Activated T-cell treated with anti-CD3 and anti-CD28 coated beads, Interleukin-2, amount 50 U/mL, for 1 hour (primary cell): ENCODE results near the gene KMT2C.
"Not testable (repeated sequence)": the region's sequence is repeated elsewhere in the genome, so short reads cannot be mapped to it uniquely, and the experiment has no call there.

Experiments
- DNase-seq: peaks from one replicate; pipeline ENCODE4 v3.0.0-alpha.2; 2020

Gene KMT2C

GRCh38 chr7:152435384-152436110, at the start of gene KMT2C:
Gene KMT2C, minus strand, starts transcription at chr7:152436003. Its CDS starts 217 bp downstream, at chr7:152435786.
- peak; percentile 69 for DNase-seq

- DNase-seq: no peak
Measured at GRCh38 chr7:152481082-152481481, 45.3 kb upstream of the KMT2C start.

- no peak for DNase-seq
Measured at GRCh38 chr7:152480664-152481063, 44.9 kb upstream of the KMT2C start.

DNA sequence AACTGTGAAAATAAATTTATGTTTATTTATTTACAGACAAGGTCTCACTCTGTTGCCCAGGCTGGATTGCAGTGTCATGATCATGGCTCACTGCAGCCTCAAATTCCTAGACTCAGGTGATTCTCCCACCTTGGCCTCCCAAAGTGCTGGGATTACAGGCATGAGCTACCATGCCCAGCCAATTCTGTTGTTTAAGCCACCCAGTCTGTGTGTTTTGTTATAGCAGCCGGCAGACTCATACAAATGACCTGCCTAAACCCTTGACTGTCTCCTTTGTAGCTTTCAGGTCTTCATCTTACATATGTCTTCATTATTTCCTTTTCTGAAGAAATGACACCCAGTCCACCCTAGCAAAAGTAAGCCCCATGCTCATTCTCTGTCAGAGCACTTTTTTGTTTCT, 43.8 kb upstream of the KMT2C start:
- no peak for DNase-seq

DNA sequence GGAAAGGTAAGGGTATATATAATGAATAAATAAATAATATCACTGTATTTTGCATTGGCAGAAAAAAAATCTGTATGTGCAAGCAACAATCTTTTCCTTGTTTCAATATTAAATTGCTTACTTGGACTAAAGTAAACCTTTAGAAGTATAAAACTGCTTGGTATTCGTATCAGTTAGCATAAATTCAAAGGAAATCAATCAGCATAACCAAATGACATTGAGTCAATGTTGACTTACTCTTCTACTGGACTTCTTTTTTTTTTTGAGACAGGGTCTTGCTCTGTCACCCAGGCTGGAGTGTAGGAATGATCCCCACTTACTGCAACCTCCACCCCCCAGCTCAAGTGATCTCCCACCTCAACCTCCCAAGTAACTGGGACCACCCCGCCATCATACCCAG, 42.3 kb upstream of the KMT2C start:
- DNase-seq: no peak

- DNase-seq: no peak
Measured at GRCh38 chr7:152477079-152477478, 41.3 kb upstream of the KMT2C start.

DNA sequence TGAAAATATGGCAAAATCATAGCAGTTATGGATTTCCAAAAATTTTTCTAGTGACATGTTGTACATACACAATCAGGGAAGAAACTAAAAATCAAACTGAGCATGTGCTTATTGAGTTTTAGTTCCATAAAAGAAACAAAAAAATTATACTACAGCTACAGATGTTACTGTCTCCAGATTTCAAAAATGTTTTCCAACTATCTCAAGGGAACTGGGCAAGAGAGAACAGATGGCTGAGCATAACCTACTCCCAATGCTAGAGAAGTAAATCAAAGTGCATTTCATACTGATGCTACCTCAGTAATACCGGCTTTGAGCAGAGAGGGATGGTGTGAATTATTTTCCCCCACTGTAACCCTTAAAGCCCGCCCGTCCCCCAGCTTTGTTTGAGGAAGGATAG, 40.7 kb upstream of the KMT2C start:
- no peak for DNase-seq

DNA sequence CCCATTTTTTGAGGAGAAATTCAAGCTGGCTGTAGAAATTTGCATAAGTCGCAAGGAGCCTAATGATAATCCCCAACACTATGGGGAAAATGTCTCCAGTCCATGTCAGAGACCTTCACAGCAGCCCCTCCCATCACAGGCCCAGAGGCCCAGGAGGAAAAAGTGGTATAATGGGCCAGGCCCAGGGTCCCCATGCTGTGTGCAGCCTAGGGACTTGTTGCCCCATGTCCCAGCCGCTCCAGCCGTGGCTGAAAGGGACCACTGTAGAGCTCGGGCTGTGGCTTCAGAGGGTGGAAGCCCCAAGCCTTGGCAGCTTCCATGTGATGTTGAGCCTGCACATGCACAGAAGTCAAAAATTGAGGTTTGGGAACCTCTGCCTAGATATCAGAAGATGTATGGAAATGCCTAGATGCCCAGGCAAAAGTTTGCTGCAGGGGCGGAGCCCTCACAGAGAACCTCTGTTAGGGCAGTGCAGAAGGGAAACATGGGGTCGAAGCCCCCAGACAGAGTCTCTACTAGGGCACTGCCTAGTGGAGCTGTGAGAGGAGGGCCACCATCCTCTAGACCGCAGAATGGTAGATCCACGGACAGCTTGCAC, 35.3 kb upstream of the KMT2C start:
- DNase-seq: not testable (repeated sequence)

DNA sequence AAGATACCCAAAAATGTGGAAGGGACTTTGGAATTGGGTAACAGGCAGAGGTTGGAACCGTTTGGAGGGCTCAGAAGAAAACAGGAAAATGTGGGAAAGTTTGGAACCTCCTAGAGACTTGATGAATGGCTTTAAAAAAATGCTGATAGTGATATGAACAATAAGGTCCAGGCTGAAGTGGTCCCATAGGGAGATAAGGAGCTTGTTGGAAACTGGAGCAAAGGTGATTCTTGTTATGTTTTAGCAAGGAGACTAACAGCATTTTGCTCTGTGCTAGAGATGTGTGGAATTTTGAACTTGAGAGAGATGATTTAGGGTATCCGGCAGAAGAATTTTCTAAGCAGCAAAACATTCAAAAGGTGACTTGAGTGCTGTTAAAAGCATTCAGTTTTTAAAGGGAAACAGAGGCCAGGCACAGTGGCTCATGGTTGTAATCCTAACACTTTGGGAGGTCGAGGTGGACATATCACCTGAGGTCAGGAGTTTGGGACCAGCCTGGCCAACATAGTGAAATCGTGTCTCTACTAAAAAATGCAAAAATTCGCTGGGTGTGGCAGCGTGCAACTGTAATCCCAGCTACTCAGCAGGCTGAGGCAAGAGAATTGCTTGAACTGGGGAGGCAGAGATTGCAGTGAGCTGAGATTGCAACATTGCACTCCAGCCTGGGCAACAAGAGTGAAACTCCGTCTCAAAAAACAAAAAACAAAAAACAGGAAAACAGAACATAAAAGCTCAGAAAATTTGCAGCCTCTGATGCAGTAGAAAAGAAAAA, 34.6 kb upstream of the KMT2C start:
- not testable (repeated sequence) for DNase-seq

GRCh38 chr7:152469576-152469975, 33.8 kb upstream of the KMT2C start:
- DNase-seq: not testable (repeated sequence)

DNA sequence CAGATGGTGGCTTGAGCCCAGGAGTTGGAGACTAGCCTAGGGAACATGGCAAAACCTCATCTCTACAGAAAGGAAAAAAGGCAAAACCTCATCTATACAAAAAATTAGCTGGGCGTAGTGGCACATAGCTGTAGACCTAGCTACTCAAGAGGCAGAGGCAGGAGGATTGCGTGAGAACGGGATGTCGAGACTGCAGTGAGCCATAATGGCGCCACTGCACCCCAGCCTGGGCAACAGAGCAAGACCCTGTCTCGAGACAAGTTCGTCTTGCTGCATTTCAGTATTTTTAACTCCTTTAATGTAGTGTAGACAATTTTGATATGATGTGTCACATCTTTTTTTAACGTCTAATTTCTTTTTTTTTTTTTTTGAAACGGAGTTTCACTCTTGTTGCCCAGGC, 31.4 kb upstream of the KMT2C start:
- no peak for DNase-seq

DNA sequence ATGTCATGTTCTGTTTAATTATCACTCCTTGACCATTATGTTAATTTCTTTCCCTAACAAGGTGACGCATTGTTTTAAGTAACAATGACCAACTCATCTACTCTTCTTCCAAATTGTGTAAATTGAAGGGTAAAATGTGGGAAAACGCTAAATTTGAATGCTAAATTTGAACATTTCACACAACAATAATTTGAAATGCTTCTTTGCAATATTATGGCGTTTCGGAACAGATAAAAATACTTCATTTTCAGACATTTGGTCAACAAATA, 29.2 kb upstream of the KMT2C start:
- no peak for DNase-seq

DNA sequence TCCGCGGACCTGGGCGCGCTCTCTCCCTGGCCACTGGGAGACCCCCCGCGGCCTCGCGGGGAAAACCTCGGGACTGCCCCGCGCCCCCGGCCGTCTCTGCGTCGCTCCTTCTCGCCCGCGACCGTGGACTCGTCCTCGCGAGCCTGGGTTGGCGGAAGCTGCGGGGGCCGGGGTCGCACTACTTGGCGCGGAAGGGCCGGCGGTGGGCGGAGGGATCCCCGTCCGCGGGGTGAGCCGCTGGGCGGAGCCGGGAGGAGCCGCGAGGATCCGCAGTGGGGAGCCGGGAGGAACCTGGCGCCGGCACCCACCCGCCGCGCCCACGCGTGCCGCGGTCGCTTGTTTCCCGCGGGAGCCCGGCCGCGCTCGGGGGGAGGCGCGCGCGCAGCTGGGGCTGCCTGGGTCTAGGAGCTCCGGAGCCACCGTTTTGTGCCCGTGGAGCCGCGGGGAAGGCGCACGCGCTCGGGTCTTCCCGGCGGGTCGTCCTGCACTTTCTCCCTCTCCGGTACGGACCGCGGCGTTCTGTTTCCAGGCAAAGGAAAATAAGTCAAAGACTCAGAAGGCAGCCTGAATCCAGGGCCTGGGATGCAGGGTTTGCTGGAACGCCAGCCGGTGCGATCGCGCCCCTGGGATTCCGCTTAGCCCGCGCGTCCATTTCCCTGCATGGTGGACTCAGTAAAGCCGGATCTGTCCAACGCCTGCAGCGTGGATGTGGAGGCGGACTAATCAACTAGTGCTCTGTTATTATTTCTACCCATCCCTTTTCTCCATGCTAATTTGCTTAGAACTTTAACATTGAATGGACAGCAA, 28.7 kb upstream of the KMT2C start:
- no peak for DNase-seq

GRCh38 chr7:152463709-152464311, 28.0 kb upstream of the KMT2C start:
- peak; percentile 100 for DNase-seq

DNA sequence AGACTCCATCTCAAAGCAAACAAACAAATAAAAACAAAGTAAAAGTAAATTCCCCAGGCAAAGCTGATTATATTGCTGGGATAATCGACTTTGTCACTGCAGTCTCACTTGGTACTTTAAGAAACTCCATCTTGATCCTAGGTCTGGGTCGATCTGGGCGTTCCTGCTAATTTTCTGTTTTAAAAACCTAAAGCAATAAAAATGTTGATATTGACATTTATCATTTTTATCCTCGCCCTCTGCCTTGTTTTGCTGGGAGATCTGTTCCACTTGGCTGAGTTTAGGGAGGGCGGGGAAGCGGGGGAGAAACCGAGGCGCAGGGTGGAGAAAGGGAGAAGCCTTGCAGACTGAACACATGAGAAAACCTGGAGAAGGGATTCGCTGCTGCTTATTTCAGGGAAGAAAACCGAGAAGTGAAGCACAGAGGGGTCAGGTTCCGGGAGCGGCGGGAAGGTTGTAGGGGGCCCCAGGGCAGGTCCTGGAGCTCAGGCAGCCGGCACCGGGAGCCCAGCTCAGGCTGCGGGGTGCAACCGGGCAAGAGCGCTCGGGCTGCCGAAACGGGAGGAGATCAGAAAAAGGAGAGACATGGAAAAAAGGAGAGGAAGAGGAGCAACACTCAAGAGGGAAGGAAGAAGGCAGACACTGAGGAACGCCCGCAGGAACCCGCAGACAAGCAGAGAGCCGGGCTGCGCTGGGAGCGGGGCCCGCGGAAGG, 27.3 kb upstream of the KMT2C start:
- DNase-seq: no peak

- DNase-seq: no peak
Measured at GRCh38 chr7:152459724-152460251, 24.0 kb upstream of the KMT2C start.

DNA sequence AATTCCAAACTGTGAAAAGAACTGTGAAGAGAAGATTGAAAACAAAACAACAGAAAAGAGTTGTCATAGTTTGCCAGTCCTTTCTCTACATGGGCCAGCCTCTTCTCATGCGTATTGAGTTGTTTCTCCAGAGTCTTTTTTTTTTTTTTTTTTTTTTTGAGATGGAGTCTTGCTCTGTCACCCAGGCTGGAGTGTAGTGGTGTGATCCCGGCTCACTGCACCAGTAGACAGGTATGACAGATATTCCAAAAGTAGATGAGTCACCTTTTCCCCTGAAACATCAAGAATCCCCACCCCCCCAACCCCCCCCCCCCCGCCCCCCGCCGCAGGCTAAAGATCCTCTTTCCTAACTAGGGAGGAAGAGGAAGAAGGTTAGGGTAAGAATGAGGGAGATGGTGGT, 15.6 kb upstream of the KMT2C start:
- no peak for DNase-seq

- not testable (repeated sequence) for DNase-seq
Measured at GRCh38 chr7:152445386-152446008, 9.7 kb upstream of the KMT2C start.

DNA sequence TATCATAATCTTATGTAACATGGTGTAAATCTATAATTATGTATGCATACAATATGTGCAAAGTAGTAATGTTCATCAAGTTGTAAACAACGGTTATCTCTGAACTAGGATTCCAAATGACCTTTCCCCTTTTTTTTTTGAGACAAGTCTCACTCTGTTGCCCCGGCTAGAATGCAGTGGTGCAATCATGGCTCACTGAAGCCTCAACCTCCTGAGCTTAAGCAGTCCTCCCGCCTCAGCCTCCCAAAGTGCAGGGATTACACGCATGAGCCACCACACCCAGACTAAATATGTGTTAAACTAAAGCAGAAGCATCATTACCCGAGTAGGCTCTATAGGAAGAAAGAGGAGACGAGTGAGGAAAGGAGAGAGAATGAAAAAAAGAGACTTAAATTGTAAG, 7.8 kb upstream of the KMT2C start:
- DNase-seq: no peak

GRCh38 chr7:152442330-152442835, 6.6 kb upstream of the KMT2C start:
- no peak for DNase-seq

DNA sequence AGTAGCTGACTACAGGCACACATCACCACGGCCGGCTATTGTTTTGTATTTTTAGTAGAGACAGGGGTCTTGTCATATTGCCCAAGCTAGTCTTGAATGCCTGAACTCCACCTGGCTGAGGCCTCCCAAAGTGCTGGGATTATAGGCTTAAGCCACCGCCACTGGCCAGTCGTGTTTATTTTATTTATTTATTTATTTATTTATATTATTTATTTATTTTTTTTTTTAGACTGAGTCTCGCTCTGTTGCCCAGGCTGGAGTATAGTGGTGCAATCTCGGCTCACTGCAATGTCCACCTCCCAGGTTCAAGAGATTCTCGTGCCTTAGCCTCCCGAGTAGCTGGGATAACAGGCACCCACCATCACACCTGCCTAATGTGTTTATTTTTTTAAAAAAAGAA, 6.0 kb upstream of the KMT2C start:
- not testable (repeated sequence) for DNase-seq
